ENCODE results near the gene KAZN.

KAZN gene

DNA sequence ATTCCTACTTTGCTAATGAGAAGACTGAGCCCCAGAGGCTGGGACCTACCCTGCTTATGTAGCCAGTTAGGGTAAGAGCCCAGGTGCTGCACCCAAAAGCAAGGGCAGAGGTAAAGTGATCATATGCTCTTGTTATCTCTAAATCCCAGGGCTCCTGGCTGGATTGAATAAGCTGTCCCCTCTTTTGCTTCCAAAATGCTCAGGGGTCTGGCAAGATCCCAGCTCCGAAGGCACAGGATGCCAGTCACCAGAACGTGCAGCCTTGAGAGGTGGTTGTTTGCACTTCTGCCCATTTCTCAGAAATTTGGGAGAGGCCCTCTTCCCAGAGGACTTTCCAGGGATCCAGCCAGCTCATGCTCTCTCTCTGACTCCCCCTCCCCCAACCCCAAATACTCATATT is 412.7 kb downstream of the KAZN start:
- DNase-seq (no peak), ATAC-seq (no peak)

DNA sequence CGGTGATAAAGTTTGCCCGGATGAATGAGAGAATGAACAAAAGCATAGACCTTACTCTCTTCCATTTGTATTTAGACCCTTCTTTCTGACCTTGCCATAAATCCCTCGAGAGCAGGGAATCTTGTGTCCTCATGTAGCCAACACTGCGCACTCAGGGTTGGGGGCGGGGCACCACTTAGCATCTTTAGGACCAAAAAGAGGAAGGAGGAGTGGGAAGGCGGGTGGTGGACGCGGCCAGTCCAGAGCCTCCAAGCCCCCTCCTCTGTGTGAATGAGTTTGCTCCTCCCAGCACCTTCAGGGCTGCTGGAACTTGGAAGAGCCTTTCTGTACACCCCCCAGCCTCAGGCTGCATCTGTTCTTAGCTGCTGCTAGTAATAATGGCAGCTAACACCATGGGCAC is 413.2 kb downstream of the KAZN start:
- DNase-seq (no peak), ATAC-seq (no peak)

DNA sequence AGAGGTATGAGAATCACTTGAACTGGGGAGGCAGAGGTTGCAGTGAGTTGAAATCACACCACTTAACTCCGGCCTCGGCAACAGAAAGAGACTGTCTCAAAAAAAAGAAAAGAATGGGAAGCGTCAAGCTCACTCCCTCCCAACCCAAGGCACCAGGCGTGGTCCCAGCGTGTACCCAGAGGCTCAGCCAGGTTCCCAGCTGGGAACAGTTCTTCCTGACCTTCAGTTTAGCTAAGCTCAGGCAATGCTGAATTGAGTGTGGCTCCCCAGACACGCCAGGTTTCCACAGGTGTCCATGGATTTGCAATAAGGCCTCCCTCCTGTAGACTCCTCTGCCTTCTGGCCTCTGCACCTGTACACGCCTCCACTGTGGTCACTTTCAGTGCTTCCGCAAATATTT is 414.3 kb downstream of the KAZN start:
- DNase-seq (no peak), ATAC-seq (no peak)

DNA sequence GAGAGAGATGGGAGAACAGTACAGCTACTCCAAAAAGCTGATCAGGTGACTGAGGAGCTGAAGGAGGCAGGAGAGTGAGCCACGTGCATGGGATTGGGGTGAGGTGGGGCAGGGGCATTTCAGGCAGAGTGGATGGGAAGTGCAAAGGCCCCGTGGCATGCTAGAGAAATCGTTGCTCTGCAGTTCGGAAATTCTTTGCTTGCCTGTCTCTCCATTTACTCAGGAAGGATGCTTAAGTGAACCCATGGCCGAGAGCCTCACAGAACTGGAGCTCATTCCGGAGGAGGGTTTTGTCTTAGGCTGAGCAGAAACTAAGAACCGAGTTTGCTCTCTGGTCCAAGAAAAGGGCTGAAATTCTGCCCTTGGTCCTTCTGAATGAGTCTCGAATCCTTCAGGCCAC is 415.3 kb downstream of the KAZN start:
- DNase-seq (no peak), ATAC-seq (no peak)

DNA sequence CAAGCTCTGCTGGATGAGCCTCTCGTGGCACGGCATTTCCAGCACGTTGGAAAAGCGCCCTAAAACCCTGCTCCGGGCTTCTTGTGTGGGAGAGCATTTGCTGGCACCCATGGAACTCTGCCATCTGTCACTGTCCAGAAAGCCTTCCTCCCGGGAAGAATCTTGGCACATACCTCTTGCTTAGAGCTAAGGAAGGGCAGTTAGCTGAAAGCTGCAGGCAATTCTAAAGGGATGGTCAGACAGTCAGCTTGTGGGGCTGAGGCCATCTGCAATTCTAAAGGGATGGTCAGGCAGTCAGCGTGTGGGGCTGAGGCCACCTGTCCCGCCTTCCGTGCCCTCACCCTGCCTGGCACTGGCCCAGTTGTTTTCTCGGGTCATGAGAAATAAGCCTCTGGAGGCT is 416.0 kb downstream of the KAZN start:
- DNase-seq (no peak), ATAC-seq (no peak)

DNA sequence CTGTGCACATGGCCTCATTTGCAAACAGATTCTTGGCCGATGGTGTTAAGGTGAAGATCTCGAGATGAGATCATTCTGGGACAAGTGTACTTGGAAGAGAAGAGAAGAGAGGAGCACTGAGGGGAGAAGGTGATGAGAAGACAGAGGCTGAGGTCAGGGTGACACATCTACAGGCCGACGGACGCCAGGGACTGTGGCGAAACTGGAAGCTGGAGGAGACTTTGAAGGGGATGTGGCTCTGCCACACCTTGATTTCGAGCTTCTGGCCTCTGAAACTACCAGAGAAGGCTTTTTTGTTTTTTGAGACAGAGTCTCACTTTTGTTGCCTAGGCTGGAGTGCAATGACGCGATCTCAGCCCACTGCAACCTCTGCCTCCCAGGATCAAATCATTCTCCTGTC is 417.5 kb downstream of the KAZN start:
- DNase-seq (no peak), ATAC-seq (no peak)

DNA sequence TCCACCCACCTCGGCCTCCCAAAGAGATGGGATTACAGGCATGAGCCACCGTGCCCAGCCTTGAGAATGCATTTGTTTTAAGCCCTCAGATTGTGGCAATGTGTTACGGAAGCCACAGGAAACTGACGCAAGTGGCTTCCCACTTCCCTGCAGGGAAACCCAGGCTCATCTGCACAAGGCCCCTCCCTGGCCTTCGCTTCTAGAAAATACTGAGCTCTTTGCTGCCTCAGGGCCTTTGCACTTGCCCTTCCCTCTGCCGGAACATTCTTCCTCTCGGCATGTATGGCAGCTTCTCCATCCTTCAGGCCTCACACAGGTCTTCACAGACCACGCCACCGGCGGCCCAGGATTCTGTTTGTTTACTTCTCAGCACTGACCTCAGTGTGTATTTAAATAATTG is 418.0 kb downstream of the KAZN start:
- ATAC-seq, result no peak
- DNase-seq, result no peak

DNA sequence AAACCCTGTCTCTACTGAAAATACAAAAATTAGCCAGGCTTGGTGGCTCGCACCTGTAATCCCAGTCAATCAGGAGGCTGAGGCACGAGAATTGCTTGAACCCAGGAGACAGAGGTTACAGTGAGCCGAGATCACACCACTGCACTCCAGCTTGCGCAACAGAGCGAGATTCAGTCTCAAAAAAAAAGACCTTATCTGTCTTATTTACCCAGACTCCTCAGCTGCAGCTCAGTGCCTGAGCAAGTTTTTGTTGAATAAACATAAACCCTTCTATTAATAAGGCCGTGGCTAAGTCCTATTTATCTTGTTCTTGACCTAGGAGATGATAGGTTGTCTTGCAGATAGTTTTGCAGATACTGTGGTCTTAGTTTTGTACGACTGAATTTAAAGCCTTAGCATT is 418.6 kb downstream of the KAZN start:
- ATAC-seq (no peak), DNase-seq (no peak)

DNA sequence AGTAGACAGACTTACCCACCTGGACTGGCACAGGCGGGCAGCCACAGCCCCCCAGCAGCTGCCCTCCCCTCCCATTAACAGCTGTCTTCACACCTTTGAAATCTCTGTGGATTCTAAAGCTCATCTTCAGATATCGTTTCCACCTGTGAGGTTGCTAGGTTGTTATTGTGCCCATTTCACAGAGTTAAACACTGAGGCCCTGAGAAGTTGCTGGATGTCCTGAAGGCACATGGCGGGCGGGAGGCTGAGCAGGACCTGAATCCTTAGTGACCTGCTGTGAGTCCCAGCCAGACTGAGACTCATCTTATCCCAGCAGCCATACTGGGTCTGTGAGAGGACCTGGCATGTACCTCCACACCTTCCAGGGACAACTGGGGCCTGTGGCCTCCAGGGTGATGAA is 420.3 kb downstream of the KAZN start:
- DNase-seq, result no peak
- no peak for ATAC-seq

DNA sequence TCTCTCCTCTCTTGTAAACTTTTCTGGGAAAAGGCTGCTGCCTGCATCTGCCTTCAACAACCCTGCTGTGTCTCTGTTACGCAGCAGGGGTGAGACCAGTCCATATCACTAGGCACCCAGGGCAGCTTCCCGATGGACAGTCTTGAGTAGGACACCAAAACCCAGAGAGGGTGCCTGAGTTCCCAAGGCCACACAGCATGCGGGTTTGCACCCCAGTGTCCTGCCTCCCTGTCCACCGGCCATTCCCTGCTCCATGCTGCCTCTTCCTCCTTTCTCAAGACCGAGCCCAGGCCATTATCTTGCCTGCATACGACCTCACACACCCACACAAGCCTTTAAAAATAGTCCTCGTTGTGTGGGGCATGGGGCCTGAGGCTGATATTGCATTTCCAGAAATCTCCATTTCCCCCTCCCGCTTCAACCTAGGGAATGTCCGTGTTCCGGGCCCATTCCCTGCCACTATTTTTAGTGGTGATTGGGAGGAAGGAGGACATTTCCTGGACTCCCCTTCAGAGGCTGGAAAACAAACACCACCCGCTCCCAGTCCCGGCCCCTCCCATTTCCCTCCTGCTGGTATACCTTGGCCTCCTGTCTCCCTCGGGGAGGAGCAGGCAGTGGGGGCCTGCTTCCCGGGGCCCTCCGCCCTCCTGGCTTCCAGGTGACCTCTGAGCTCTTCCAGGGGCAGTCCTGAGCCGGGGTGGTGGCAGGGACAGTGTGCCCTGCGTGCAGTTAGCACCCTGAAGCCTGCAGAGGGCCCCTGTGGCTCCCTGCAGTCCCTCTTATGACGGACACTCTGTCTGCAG is 422.7 kb downstream of the KAZN start:
- ATAC-seq (no peak), DNase-seq (no peak)

DNA sequence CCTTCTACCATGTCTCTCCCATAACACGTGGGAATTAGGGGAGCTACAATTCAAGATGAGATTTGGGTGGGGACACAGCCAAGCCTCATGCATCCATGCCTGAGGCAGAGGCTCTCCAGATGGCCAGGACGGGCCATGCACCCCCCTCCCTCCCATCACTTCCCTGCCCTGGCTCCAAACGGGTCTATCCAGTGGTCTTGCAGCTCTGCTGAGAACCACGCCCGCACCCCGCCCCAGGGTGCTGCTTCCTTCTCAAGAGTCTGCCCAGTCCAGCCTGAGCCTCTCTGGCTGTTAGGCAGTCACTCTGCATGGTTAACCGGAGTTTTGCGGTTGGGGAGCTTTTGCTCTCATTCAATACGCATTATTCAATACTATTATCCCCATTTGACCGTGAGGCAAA is 423.6 kb downstream of the KAZN start:
- no peak for DNase-seq
- ATAC-seq, result no peak

DNA sequence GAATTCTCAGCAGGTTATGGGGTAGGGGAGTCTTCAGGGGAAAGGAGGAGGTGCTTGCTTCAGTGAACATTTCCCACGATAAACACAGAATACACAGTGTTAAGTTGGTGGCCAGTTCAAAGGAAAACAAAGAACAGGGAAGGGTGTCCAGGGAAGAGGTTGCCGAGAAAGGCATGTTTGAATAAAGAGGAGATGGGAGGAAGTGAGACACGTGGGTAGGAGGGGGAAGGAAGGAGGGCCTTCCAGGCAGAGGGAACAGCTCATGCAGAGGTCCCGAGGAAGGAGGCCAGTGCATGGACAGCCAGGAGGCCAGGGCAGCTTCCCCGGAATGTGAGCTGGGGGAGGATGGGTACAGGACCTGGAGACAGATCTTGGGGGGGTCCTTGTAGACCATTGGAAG is 424.7 kb downstream of the KAZN start:
- no peak for ATAC-seq
- DNase-seq, result no peak

DNA sequence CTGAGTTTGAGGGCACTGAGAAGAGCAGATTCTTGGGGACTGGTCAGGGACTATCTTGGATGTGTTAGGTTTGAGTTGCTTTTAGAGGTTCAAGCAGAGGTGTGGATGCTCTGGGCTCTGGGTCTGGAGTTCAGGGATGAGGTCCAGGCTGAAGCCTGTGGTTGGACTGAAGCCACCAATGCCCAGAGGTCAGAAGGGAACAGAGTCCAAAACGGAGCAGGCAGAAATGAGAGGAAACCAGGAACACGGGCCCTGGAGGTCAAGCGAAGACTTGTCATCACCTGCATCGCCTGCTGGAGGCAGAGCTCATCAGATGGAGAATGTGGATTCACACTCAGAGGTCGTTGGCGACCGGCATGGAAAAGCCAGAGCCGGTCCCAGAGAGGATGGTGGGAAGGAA is 425.5 kb downstream of the KAZN start:
- ATAC-seq, result no peak
- DNase-seq, result no peak

DNA sequence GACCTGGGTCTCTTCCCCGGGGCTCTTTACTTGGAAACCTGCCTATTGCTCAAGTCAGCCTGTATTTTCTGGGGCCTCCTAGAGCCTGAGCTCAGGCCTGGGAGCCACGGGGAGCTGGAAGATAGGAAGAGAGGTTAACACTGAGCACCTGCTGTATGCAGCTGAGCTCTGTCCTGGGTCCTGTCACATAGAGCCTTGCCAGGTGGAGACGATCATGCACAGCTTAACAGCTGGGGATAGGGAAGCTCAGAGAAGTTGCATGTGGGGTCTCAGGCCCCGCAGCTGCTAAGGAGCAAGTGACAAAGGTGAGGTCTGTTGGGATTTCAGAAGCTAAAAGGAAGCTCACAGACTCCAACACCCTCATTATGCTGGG is 427.6 kb downstream of the KAZN start:
- no peak for ATAC-seq
- no peak for DNase-seq

DNA sequence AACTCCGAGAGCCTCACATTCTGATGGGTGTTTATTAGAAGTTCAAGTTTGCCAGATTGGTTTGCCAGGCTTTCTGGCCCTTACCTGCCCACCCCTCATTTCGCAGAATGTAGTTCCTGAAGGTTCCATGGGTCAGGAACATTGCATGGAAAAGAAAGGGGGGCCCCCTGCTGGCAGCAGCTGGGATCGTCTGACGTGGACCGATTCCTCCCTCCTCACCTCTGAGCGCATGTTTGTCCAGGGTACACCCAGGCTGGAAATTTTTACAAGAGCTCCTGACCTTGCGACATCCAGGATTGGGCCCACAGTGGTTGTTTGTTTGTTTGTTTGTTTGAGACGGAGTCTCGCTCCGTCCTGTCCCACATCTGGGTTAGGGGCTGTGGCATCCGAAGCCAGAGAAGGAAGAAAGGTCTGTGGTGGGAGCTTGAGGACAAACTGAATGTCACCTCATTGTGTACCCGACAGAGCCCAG is 429.1 kb downstream of the KAZN start:
- no peak for ATAC-seq
- DNase-seq, result peak; percentile 70

DNA sequence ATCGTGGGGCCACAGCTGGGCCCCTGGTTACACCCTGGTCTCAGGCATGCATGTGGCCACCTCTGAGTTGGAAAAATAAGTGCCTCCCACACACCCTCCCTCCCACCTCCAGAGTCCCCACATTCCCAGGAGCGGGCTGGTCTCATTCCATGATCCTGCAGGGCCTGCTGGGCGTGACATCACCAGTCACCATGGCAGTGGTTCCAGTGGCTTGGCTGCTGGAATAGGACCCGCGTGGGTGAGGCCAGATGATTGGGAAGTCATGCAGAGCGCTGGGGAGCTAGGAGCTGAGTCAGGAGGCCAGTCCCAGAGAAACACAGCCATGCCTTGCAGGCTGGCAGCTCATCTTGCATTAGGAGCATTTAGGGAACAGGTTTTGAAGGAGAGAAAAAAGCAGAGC is 429.6 kb downstream of the KAZN start:
- DNase-seq (no peak), ATAC-seq (no peak)

DNA sequence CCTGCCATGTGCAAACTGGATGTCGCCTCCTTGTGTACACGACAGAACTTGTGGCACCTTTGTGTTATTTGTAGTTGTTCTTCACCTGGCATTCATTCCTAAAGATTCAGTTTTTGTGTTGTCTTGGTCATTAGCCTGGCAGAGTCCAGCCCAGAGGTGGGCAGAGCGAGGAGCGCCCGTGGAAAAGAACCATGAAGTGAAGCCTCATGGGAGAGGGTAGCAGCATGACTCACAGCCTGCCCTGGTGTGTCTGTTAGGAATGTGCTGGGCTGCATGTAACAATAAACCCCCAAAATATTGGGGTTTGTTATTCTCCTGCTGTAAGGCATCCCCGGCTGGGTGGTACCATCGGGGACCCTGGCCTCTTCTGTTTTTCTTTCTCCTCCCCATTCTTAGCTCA is 430.1 kb downstream of the KAZN start:
- ATAC-seq (no peak), DNase-seq (no peak)

DNA sequence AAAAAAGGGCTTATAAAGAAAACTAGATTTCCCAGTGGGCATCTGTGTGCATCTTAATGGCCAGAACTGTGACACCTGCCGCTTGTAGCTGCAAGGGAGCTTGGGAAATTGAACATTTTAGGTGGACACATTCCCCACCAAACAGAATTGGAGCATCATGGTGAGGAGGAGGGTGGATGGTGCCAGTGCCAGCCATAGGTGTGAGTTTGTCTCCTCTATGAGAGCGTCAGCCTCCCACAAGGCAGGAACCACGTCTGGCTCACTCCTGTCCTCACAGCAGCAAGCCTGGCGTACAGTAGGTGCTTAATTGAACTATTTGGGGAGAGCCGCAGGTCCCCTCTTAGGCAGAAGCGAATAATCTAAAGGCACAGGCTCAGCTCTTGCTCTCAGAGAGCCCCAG is 430.6 kb downstream of the KAZN start:
- DNase-seq (no peak), ATAC-seq (no peak)

DNA sequence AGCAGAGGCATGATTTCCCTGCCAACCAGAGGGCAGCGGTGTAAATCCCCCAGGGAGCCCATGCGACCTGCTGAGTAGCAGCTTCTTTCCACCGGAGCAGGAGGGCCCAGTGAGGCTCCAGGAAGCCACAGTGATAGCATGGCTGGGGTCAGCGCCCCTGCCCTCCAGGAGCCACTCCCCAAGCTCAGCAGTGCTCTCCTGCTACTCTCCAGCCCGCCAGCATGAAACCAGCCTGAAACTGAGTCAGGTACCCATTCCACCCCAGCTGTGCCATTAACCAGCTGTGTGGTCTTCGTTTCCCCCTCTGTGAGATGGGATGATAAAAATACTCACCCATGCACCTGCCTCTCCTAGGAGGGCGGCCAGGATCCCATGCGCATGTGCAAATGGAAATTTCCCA is 431.3 kb downstream of the KAZN start:
- ATAC-seq (no peak), DNase-seq (no peak)

DNA sequence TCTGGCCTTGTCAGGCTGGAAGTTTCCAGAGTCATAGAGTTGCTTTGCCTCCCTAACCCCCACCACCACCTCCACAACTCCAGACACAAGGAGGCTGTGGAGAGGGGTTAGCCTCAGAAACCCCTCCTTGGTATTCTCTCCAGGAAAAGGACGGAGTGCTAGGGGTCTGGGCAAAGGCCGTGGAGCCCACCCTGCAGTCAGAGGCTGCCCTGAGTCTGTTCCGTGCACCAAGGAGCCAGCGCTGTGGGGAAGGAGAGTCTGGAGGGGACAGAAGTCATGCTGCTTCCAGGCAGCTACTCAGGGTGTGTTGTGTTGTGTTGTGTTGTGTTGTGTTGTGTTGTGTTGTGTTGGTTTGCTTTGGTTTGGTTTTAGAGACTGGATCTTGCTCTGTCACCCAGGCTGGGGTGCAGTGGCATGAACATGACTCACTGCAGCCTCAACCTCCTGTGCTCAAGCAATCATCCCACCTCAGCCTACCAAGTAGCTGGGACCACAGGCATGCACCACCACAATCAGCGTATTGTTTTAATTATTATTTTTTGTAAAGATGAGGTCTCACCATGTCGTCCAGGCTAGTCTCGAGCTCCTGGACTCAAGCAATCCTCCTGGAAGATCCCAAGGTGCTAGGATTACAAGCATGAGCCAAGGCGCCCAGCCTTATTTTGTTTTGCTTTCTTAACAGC is 432.9 kb downstream of the KAZN start:
- no peak for ATAC-seq
- no peak for DNase-seq

DNA sequence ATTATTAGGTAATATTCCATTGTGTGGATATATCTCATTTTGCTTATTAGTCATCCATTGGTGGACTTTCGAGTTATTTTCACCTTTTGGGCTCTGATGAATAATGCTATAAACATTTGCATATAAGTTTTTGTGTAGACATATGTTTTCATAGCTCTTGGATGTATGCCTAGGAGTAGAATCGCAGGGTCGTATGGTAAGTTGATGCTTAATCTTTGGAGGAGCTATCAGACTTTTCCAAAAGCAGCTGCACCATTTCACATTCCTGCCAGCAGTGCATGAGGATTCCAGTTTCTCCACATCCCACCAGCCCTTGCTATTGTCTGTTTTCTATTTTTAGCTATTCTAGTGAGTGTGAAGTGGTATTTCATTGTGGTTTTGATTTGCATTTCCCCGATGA is 434.8 kb downstream of the KAZN start:
- DNase-seq, result no peak

DNA sequence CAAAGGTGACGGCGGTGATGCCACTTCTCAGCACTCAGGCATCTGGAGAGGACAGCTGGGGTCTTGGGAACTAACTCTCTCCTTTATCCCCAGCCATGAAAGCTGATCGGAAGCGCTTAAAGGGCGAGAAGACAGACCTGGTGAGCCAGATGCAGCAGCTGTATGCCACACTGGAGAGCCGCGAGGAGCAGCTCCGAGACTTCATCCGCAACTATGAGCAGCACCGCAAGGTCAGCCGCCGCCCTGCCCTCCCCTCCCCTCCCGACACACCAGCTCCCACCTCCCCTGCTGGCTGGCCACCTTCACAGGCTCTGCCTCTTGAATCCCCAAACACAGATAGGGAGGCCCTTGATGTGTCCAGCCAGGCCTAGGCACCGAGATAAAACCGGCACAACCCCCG is 436.2 kb downstream of the KAZN start:
- DNase-seq (no peak), ATAC-seq (no peak)

More for the DNA sequence above, 434.8 kb downstream of the KAZN start:
- no peak for ATAC-seq

DNA sequence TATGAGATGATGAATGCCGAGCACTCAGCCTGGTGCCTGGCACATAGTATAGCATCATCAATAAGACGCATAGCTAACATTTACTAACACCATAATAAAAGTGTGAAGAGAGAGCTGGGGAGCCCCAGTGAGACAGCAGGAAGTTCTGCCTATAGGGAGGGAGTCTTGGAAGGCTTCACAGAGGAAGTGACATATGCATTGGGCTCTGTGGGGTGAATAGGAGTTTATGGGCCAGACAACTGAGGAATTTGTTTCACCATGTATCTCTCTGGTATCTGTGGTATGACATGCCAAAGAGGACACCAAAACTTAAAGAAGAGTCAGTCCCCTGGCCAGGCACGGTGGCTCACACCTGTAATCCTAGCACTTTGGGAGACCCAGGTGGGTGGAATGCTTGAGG is 436.8 kb downstream of the KAZN start:
- DNase-seq, result no peak
- ATAC-seq, result no peak

DNA sequence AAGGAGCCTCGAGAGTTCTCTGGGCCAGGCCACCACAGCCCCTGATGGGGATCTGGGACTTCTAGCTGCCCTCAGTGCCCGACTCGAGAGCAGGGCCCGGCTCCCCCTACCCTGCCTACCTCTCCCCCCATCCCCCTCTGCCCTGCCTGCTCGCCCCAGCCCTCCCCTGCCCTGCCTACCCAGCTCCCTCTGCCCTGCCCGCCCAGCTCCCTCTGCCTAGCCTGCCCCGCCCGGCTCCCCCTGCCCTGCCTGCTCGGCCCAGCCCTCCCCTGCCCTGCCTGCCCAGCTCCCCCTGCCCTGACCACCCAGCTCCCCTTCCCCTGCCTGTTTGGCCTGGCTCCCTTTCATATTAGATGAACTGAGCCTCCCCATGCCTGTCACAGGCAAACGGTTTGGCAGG is 437.6 kb downstream of the KAZN start:
- DNase-seq, result no peak
- ATAC-seq, result no peak
